DND-41 (cell line): ENCODE results near the gene SLC35D3.

Experiments used
- CTCF ChIP-seq: IDR thresholded peaks from 2 replicates; pipeline ENCODE4 v1.5.1; 2012; ENCODE audit warnings: borderline replicate concordance, low read length, moderate library complexity, mild to moderate bottlenecking; ENCODE audit not compliant: poor library complexity, severe bottlenecking; ENCODE audit errors: extremely low read depth
- EZH2 ChIP-seq: IDR thresholded peaks from 3 replicates; pipeline ENCODE4 v1.6.1; 2012; ENCODE audit warnings: borderline replicate concordance, low read depth, mild to moderate bottlenecking, moderate library complexity, low read length, inconsistent platforms; ENCODE audit not compliant: severe bottlenecking

- TF ChIP-seq EZH2 = no peak
- no peak for TF ChIP-seq CTCF
Observed at GRCh38 chr6:136930528-136930927, 8.4 kb downstream of the SLC35D3 start.
